ENCODE measurements around the gene ADCYAP1R1.

DNA sequence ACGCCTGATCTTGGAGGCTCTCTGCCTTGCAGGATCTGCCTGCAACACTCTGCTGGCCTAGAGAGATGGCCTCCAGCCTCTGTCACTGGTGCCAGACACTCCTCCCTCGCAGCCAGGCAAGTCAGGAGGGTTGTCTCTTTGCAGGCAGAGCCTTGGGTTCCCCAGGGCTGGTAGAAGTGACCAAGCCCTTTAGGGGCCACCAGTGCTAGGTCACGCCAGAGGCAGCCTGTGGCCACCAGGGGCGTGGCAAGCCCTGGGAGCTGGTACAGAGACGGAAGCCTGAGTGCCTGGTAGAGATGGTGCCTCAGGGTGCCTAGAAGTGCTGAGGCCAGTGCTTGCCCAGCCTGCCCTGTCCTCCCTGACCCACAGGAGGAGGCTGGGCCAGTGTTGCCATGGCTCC is 9.1 kb downstream of the ADCYAP1R1 start:
- no peak for TF ChIP-seq EZH2 (IDR thresholded peaks at IDR 0.05; ENCODE audit: low read depth)
- TF ChIP-seq, protein P1, sequence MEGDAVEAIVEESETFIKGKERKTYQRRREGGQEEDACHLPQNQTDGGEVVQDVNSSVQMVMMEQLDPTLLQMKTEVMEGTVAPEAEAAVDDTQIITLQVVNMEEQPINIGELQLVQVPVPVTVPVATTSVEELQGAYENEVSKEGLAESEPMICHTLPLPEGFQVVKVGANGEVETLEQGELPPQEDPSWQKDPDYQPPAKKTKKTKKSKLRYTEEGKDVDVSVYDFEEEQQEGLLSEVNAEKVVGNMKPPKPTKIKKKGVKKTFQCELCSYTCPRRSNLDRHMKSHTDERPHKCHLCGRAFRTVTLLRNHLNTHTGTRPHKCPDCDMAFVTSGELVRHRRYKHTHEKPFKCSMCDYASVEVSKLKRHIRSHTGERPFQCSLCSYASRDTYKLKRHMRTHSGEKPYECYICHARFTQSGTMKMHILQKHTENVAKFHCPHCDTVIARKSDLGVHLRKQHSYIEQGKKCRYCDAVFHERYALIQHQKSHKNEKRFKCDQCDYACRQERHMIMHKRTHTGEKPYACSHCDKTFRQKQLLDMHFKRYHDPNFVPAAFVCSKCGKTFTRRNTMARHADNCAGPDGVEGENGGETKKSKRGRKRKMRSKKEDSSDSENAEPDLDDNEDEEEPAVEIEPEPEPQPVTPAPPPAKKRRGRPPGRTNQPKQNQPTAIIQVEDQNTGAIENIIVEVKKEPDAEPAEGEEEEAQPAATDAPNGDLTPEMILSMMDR (conservative IDR thresholded peaks at IDR 0.05) = no peak; the same call in 1 of the 2 replicates

Data from PC-9 (cell line).